Thyroid gland (tissue), 4 donors: Measurements from ENCODE around the gene PPP3R1. TPM values are rescaled to one million over a fixed set of nuclear protein-coding genes. Genes with fewer than 3 reads are reported as not detected.
A peak's percentile ranks its signal among the peaks of the same experiment; 100 is the strongest.

Source experiments
- DNase-seq, 2 donors: peaks; one replicate each; pipeline ENCODE4 v3.0.0-alpha.2; 2019
- H3K27ac ChIP-seq, 3 donors: fragments of 200-600 bp; sonication (generic); 1 replicate in 2 of 3; 2 replicates in 1 of 3; pipeline ENCODE4 v1.5.1; 2016 to 2019; ENCODE audit warnings: mild to moderate bottlenecking in 1 of 3, moderate library complexity in 1 of 3
- H3K27me3 ChIP-seq: fragments of 200-600 bp; sonication (generic); one replicate; pipeline ENCODE4 v1.5.1; 2019
- H3K36me3 ChIP-seq, 2 donors: fragments of 200-600 bp; sonication (generic); one replicate each; pipeline ENCODE4 v1.5.1; 2016 to 2019
- H3K4me1 ChIP-seq, 2 donors: fragments of 200-600 bp; sonication (generic); one replicate each; pipeline ENCODE4 v1.5.1; 2017 to 2019
- H3K4me3 ChIP-seq, 3 donors: fragments of 200-600 bp; sonication (generic); replicated peaks in 1 of 3; 1 replicate in 2 of 3; 2 replicates in 1 of 3; pipeline ENCODE4 v1.5.1; 2016; ENCODE audit warnings: mild to moderate bottlenecking in 1 of 3
- H3K9me3 ChIP-seq: fragments of 200-600 bp; sonication (generic); one replicate; pipeline ENCODE4 v1.5.1; 2017
- POLR2A ChIP-seq, 2 donors: fragments of 450-650 bp; IDR thresholded peaks; one replicate each; pipeline ENCODE4 v1.6.1; 2017; ENCODE audit warnings: antibody characterized with exemption in 2 of 2, mild to moderate bottlenecking in 2 of 2, moderate library complexity in 1 of 2
- WGBS, 2 donors: methylation state at CpG; one replicate each; pipeline ENCODE4 v1.1.5; 2017; 5-methylcytosine and 5-hydroxymethylcytosine counted together
- intact Hi-C: fragments of 100-400 bp; cut with DNase I; formaldehyde crosslinking; loops from one replicate; pipeline ENCODE4 v1.15.1; 2023
- total RNA-seq, 4 donors: library from RNA; depleted of rRNA; stranded (reverse); fragments of >200 nt; gene quantifications; one replicate each; pipeline ENCODE4 v1.2.3, GENCODE V29; 2016
- TF ChIP-seq, protein P1 (sequence below), 6 experiments: fragments of 200-600 bp in 3 of 6; fragments of 450-650 bp in 3 of 6; sonication (generic) in 3 of 6; IDR thresholded peaks; one replicate each; pipeline ENCODE4 v1.5.1; 2016 to 2019; ENCODE audit warnings: antibody characterized with exemption in 6 of 6, mild to moderate bottlenecking in 2 of 6, inconsistent platforms in 1 of 6, moderate library complexity in 1 of 6

The PPP3R1 gene
- total RNA-seq, 4 donors from 2014 or later: 29.4 to 35.1 (median 31.4) TPM

DNA sequence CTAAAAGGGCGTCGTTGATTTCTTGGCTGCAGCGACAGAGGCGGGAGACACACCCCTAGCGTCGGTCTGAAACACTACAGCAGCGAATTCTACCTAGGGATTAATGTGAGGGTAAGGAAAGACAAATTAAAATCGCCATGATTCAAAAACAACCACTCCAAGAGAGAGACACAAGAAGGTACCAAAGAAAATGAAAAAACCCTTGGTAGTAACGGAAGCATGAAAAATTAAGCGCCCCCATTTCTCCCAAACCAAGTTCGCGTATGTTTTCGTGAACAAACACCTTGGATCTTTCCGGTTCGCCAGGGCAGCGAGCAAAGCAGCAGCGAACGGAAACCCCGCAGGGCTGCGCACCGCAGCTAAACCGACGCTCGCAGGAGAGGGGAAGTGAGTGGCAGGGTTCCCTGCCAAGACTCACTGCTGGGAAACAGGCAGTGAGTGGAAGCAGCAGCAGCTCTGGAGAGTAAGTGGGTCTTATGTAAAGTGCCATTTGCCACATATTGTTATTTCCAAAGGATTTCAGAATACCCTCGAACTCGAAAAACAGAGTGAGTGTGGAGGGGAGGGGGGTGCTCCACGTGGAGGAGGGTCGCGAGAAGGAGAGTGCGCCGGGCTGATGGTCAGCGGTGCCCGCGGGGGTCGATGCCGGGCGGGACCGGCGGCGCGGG is 1.0 kb downstream of the PPP3R1 start:
- Histone ChIP-seq H3K9me3 (no peaks in the 10 kb centered on the region), H3K4me3 (peak overlapping the region; percentile 37 to 90 (median 72)), H3K36me3 (no peaks in the 10 kb centered on the region), H3K27ac (peak overlapping the region; percentile 89 to 95 (median 95)), H3K27me3 (no peaks in the 10 kb centered on the region), H3K4me1 (peaks cover 26 to 32% of the 10 kb centered on the region in 2 donors)
- peak; percentile 76 to 81 for DNase-seq
- WGBS, 2 donors: 1% methylated on average over 31 to 34 of the region's 41 CpGs
- TF ChIP-seq, protein P1, sequence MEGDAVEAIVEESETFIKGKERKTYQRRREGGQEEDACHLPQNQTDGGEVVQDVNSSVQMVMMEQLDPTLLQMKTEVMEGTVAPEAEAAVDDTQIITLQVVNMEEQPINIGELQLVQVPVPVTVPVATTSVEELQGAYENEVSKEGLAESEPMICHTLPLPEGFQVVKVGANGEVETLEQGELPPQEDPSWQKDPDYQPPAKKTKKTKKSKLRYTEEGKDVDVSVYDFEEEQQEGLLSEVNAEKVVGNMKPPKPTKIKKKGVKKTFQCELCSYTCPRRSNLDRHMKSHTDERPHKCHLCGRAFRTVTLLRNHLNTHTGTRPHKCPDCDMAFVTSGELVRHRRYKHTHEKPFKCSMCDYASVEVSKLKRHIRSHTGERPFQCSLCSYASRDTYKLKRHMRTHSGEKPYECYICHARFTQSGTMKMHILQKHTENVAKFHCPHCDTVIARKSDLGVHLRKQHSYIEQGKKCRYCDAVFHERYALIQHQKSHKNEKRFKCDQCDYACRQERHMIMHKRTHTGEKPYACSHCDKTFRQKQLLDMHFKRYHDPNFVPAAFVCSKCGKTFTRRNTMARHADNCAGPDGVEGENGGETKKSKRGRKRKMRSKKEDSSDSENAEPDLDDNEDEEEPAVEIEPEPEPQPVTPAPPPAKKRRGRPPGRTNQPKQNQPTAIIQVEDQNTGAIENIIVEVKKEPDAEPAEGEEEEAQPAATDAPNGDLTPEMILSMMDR (IDR thresholded peaks at IDR 0.05): peak; percentile 27 to 76 (median 72)
- peak in 1 of 2 donors; percentile 51 for TF ChIP-seq POLR2A (IDR thresholded peaks at IDR 0.05)
- intact Hi-C loops: loop anchor here (5.0 kb wide), 1 partner anchor 94 kb away; the partner anchor contains the start of gene PNO1

GRCh38 chr2:68250652-68251186 is 1.6 kb downstream of the PPP3R1 start:
- H3K9me3 ChIP-seq: no peaks in the 10 kb centered on the region
- H3K27me3 ChIP-seq: no peaks in the 10 kb centered on the region
- H3K27ac ChIP-seq: peak overlapping the region; percentile 89 to 95 (median 95)
- TF ChIP-seq, protein P1 (IDR thresholded peaks at IDR 0.05): no peak
- no peak for TF ChIP-seq POLR2A (IDR thresholded peaks at IDR 0.05)
- 8% methylated on average over 15 of the region's 15 CpGs for WGBS, 2 donors
- peaks cover 26 to 32% of the 10 kb centered on the region in 2 donors for H3K4me1 ChIP-seq
- no peak for DNase-seq
- intact Hi-C loops: loop anchor here (5.0 kb wide), 1 partner anchor 93 kb away; the partner anchor contains the start of gene PNO1
- no peaks in the 10 kb centered on the region for H3K36me3 ChIP-seq
- H3K4me3 ChIP-seq: peak overlapping the region in 2 of 3 donors; percentile 72 to 90

DNA sequence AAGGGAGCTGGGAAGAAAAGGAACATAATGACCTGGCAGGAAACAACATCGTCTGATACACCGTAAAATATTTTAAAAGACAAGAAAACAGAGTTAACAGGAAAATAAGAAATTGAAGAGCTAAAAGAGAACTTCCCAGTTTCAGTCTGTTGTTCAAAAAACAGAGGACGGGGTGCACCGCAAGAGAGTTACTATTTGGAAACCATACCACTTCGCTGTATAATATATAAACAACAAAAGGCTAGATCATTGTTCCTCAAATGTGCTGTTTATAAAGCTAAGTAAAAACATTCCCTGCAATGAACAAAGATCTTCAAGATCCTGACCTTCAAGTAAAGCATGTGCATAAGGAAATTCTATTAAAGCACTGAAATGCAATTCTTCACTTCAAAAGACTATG is 2.1 kb downstream of the PPP3R1 start:
- intact Hi-C loops: loop anchor here (5.0 kb wide), 1 partner anchor 93 kb away; the partner anchor contains the start of gene PNO1
- no peak for TF ChIP-seq POLR2A (IDR thresholded peaks at IDR 0.05)
- TF ChIP-seq, protein P1 (IDR thresholded peaks at IDR 0.05): no peak
- 46 to 52% methylated on average over 5 of the region's 5 CpGs for WGBS, 2 donors

DNA sequence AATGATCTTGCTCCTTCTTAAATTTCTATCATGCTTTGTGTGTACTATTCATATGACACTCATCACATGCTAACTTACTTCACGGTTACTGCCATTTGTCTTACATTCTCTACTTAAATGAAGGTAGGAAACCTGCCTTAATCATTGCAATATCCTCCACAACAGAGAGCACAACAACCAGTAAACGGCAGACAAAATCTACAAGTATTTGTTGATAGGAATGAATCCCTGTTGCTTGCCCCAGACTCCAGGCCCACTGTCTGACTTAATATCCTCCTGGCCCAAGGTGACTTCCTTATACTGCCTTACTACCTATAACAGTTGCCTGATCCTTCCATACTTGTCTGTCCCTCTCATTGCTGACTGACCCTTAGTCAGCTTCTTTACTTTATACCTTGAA is 3.5 kb downstream of the PPP3R1 start:
- TF ChIP-seq POLR2A (IDR thresholded peaks at IDR 0.05): no peak
- TF ChIP-seq, protein P1 (IDR thresholded peaks at IDR 0.05): no peak
- Histone ChIP-seq H3K27me3 (no peaks in the 10 kb centered on the region), H3K27ac (no peak overlapping the region), H3K4me1 (peaks cover 29 to 32% of the 10 kb centered on the region in 2 donors), H3K9me3 (no peaks in the 10 kb centered on the region), H3K36me3 (no peaks in the 10 kb centered on the region), H3K4me3 (no peak overlapping the region)
- WGBS, 2 donors: 77 to 84% methylated on average over 2 of the region's 2 CpGs
- DNase-seq: no peak
- intact Hi-C loops: no loop called here

More for the DNA sequence above, 2.1 kb downstream of the PPP3R1 start:
- Histone ChIP-seq H3K4me3 (peak overlapping the region in 1 of 3 donors; percentile 72), H3K9me3 (no peaks in the 10 kb centered on the region), H3K27me3 (no peaks in the 10 kb centered on the region), H3K27ac (peak overlapping the region in 2 of 3 donors; percentile 95), H3K36me3 (no peaks in the 10 kb centered on the region), H3K4me1 (peaks cover 26 to 32% of the 10 kb centered on the region in 2 donors)
- no peak for DNase-seq

- no peaks in the 10 kb centered on the region for H3K9me3 ChIP-seq
- no peak overlapping the region for H3K27ac ChIP-seq
- no peak for DNase-seq
- intact Hi-C loops: no loop called here
- H3K4me3 ChIP-seq: no peak overlapping the region
- TF ChIP-seq POLR2A (IDR thresholded peaks at IDR 0.05): no peak
- TF ChIP-seq, protein P1 (IDR thresholded peaks at IDR 0.05): no peak
- H3K36me3 ChIP-seq: no peaks in the 10 kb centered on the region
- 77 to 81% methylated on average over 3 of the region's 3 CpGs for WGBS, 2 donors
- peaks cover 25 to 32% of the 10 kb centered on the region in 2 donors for H3K4me1 ChIP-seq
- no peaks in the 10 kb centered on the region for H3K27me3 ChIP-seq
Measured at GRCh38 chr2:68248361-68248760, 4.0 kb downstream of the PPP3R1 start.
